GM18499 (cell line): Measurements from ENCODE around the gene HAGHL.
"Not testable (repeated sequence)": the region's sequence is repeated elsewhere in the genome, so short reads cannot be mapped to it uniquely, and the experiment has no call there.

Source experiments
- ATAC-seq: cut with Tn5 transposase; IDR thresholded peaks from one replicate; pipeline ENCODE4 v1.9.1; 2021; ENCODE audit warnings: moderate number of reproducible peaks; ENCODE audit not compliant: insufficient read depth, unreplicated experiment

HAGHL gene

GRCh38 chr16:732332-732731 lies 5.4 kb downstream of the HAGHL start:
- no peak for ATAC-seq

- ATAC-seq: no peak
Observed at GRCh38 chr16:732936-733335, 6.0 kb downstream of the HAGHL start.

- ATAC-seq: no peak
Observed at GRCh38 chr16:733382-734207, 6.7 kb downstream of the HAGHL start.

- no peak for ATAC-seq
Observed at GRCh38 chr16:734208-734980, 7.5 kb downstream of the HAGHL start.

- no peak for ATAC-seq
Observed at GRCh38 chr16:734981-735881, 8.3 kb downstream of the HAGHL start.

- ATAC-seq: no peak
Observed at GRCh38 chr16:735982-736453, 9.1 kb downstream of the HAGHL start.

- no peak for ATAC-seq
Observed at GRCh38 chr16:736936-737481, 10.1 kb downstream of the HAGHL start.

- no peak for ATAC-seq
Observed at GRCh38 chr16:739560-740458, 12.9 kb downstream of the HAGHL start.

GRCh38 chr16:740459-740763 lies 13.5 kb downstream of the HAGHL start:
- no peak for ATAC-seq

GRCh38 chr16:740764-741505 lies 14.0 kb downstream of the HAGHL start, which contains the start of gene CIAO3:
TSS of gene CIAO3 (minus strand) at chr16:740997. CDS start at chr16:740985, 12 bp downstream.
- no peak for ATAC-seq

- no peak for ATAC-seq
Observed at GRCh38 chr16:741986-742629, 15.2 kb downstream of the HAGHL start.

GRCh38 chr16:742894-743293 lies 16.0 kb downstream of the HAGHL start:
- not testable (repeated sequence) for ATAC-seq

GRCh38 chr16:743794-744500 lies 17.0 kb downstream of the HAGHL start:
- no peak for ATAC-seq

GRCh38 chr16:745739-746138 lies 18.8 kb downstream of the HAGHL start:
- ATAC-seq: no peak

GRCh38 chr16:746637-747036 lies 19.7 kb downstream of the HAGHL start:
- no peak for ATAC-seq

GRCh38 chr16:747978-748746 lies 21.3 kb downstream of the HAGHL start:
- no peak for ATAC-seq

GRCh38 chr16:749010-749409 lies 22.1 kb downstream of the HAGHL start:
- ATAC-seq: no peak
